Uterus (tissue), 2 donors: ENCODE data around the gene EDNRB.

Experiments used
- POLR2A ChIP-seq, 2 donors: fragments of 450-650 bp; IDR thresholded peaks; one replicate each; pipeline ENCODE4 v1.6.1; 2016; ENCODE audit warnings: antibody characterized with exemption in 2 of 2, mild to moderate bottlenecking in 1 of 2, moderate library complexity in 1 of 2
- TF ChIP-seq, protein P1 (sequence below), 4 experiments: fragments of 200-600 bp in 2 of 4; fragments of 450-650 bp in 2 of 4; sonication (generic) in 2 of 4; IDR thresholded peaks; one replicate each; pipeline ENCODE4 v1.5.1; 2016 to 2019; ENCODE audit warnings: antibody characterized with exemption in 4 of 4, mild to moderate bottlenecking in 2 of 4, moderate library complexity in 1 of 4

DNA sequence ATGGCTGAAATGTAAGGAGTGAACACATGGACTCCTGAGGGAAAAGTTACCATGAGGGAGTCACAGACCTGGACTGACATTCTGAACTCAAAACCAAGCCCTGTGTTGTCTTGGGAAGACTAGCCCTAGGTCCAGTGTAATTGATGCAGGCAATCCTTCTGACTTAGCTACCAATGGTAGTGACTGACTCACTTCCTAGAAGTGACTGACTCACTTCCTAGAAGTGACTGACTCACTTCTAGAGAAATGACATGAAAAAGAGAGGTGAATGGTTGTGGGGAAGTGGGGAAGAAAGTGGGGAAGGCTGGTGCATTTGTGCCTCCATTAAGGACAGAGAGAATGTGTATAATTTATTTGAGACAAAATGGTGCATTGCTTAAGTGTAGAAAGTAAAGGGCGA, 49.9 kb downstream of the EDNRB start:
- TF ChIP-seq, protein P1, sequence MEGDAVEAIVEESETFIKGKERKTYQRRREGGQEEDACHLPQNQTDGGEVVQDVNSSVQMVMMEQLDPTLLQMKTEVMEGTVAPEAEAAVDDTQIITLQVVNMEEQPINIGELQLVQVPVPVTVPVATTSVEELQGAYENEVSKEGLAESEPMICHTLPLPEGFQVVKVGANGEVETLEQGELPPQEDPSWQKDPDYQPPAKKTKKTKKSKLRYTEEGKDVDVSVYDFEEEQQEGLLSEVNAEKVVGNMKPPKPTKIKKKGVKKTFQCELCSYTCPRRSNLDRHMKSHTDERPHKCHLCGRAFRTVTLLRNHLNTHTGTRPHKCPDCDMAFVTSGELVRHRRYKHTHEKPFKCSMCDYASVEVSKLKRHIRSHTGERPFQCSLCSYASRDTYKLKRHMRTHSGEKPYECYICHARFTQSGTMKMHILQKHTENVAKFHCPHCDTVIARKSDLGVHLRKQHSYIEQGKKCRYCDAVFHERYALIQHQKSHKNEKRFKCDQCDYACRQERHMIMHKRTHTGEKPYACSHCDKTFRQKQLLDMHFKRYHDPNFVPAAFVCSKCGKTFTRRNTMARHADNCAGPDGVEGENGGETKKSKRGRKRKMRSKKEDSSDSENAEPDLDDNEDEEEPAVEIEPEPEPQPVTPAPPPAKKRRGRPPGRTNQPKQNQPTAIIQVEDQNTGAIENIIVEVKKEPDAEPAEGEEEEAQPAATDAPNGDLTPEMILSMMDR (IDR thresholded peaks at IDR 0.05): no peak
- TF ChIP-seq POLR2A (IDR thresholded peaks at IDR 0.05): no peak
